Nephron (organoid): Measurements from ENCODE around the gene IP6K1.
A peak's percentile ranks its signal among the peaks of the same experiment; 100 is the strongest.

Experiments
- H3K27ac Mint-ChIP-seq, 3 experiments: 2 replicates each; pipeline ENCODE4 v1.8.0; 2020; ENCODE audit warnings: mixed read lengths in 3 of 3, mild to moderate bottlenecking in 2 of 3, moderate library complexity in 1 of 3
- H3K27me3 Mint-ChIP-seq: 2 replicates; pipeline ENCODE4 v1.8.0; 2021; ENCODE audit warnings: low read depth, mild to moderate bottlenecking, moderate library complexity, mixed read lengths
- H3K36me3 Mint-ChIP-seq: 2 replicates; pipeline ENCODE4 v1.8.0; 2020; ENCODE audit warnings: low read depth, mixed read lengths
- H3K4me1 Mint-ChIP-seq: 2 replicates; pipeline ENCODE4 v1.8.0; 2020; ENCODE audit warnings: mixed read lengths
- H3K4me3 Mint-ChIP-seq, 3 experiments: 2 replicates each; pipeline ENCODE4 v1.8.0; 2020; ENCODE audit warnings: mild to moderate bottlenecking in 3 of 3, mixed read lengths in 3 of 3, moderate library complexity in 2 of 3
- H3K9me3 Mint-ChIP-seq: 2 replicates; pipeline ENCODE4 v1.8.0; 2020; ENCODE audit warnings: mixed read lengths
- TF ChIP-seq, protein P1 (sequence below), 3 experiments: fragments of 200-600 bp; sonication (generic); IDR thresholded peaks; one replicate each; pipeline ENCODE4 v1.5.0; 2021; ENCODE audit warnings: antibody characterized with exemption in 3 of 3; ENCODE audit not compliant: unreplicated experiment in 3 of 3

The IP6K1 gene

DNA sequence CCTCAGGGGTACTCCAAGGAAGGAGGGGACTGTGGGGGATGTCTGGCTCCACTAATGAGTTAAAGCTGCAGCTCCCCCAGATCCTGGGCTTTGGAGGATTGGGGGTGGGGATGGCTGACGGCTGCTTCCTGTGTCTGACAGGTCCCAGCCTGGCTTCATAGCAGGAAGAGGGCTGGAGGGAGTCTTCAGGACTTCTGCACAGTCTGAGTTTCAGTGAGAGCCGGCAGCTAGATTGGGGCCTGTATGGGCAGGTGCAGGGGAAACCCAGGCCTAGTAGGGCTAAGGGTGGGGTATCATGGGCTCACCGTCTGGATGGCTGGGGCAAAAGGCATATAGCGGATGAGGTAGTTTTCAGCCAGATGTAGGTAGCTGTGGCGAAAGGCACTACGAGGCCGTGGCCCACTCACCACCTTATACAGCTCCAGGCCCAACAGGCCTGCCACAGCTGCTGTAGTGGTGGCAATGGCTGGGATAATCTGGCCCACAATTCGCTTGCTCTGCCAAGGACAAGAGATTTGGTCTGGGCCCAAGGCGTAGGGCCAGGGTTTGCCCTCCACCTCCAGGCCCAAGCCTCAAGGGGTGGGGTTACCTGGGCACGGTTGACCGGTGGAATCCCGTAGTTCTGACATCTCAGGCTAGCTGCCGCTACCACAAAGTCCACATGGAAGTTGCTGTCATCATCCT, 21.2 kb upstream of the IP6K1 start:
- peaks cover 2% of the 10 kb centered on the region for H3K27me3 Mint-ChIP-seq
- H3K4me3 Mint-ChIP-seq = peak overlapping the region; percentile 50 to 77 (median 69)
- TF ChIP-seq, protein P1, sequence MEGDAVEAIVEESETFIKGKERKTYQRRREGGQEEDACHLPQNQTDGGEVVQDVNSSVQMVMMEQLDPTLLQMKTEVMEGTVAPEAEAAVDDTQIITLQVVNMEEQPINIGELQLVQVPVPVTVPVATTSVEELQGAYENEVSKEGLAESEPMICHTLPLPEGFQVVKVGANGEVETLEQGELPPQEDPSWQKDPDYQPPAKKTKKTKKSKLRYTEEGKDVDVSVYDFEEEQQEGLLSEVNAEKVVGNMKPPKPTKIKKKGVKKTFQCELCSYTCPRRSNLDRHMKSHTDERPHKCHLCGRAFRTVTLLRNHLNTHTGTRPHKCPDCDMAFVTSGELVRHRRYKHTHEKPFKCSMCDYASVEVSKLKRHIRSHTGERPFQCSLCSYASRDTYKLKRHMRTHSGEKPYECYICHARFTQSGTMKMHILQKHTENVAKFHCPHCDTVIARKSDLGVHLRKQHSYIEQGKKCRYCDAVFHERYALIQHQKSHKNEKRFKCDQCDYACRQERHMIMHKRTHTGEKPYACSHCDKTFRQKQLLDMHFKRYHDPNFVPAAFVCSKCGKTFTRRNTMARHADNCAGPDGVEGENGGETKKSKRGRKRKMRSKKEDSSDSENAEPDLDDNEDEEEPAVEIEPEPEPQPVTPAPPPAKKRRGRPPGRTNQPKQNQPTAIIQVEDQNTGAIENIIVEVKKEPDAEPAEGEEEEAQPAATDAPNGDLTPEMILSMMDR (IDR thresholded peaks at IDR 0.05; ENCODE audit: unreplicated experiment in 3 of 3) = no peak
- H3K4me1 Mint-ChIP-seq = peaks cover 39% of the 10 kb centered on the region
- H3K9me3 Mint-ChIP-seq = no peaks in the 10 kb centered on the region
- H3K36me3 Mint-ChIP-seq = peaks cover 3% of the 10 kb centered on the region
- H3K27ac Mint-ChIP-seq = peak overlapping the region; percentile 100

DNA sequence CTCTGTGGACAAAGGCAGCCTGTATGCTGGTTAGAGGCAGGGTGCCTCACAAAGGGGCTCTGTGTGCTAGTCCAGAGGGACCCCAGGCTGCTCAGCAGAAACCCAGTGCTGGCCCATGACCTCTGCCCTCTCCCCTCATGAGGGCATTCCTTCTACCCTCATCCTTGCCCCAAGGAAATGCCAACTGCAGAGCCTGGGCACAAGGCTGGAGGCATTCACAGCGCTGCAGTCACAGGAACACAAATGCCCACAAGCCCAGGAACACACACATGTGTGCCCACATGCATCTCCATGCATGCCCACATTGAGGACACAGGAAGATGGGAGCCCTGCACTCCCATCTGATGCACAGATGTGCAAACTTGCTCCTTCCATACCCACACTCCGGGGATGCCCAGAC, 20.5 kb upstream of the IP6K1 start:
- Mint-ChIP-seq H3K36me3 (peaks cover 3% of the 10 kb centered on the region), H3K9me3 (no peaks in the 10 kb centered on the region), H3K27me3 (peaks cover 10% of the 10 kb centered on the region), H3K4me1 (peaks cover 43% of the 10 kb centered on the region), H3K27ac (peak overlapping the region; percentile 100), H3K4me3 (peak overlapping the region; percentile 50 to 77 (median 69))
- TF ChIP-seq, protein P1 (IDR thresholded peaks at IDR 0.05; ENCODE audit: unreplicated experiment in 3 of 3) = no peak

DNA sequence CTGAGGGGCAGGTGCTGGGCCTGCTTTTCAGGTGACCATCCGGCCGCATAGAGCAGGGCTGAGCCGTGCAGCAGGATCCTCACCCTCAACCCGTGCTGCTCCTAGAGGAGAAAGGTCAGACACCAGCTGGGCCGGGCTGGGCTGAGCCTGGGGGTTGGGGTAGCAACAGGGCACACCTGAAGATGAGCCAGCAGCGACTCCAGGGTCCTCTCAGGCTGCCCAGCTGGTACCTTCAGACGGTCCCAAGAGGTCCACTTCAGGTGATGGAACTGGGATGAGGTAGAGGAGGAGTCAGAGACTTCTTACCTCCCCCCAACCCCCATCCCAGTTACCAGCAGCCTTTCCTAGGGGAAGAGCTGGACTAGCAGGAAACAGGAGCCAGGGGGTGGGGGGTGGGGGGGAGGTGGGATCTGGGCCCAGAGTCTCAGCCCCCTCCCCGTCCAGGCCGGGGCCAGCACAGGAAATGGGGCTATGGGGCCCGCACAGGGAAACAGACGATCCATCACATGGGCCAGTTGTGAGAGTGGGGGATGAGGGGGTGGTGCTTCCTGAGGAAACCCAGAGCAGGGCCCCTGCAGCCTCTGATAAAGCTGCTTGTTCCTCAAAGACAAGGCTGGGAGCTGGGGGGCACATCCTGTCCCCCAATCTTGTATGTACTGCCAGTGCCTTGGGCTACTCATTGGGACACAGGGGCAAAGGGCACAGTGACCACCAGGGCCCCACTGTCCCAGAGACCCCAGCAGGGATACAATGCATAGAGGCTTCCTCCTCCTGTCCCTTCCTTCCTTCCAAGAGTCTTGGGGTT, 19.8 kb upstream of the IP6K1 start:
- Mint-ChIP-seq H3K9me3 (no peaks in the 10 kb centered on the region), H3K27ac (peak overlapping the region; percentile 100), H3K4me1 (peaks cover 43% of the 10 kb centered on the region), H3K36me3 (peaks cover 3% of the 10 kb centered on the region), H3K4me3 (peak overlapping the region; percentile 86 to 90 (median 88)), H3K27me3 (peaks cover 12% of the 10 kb centered on the region)
- TF ChIP-seq, protein P1 (IDR thresholded peaks at IDR 0.05; ENCODE audit: unreplicated experiment in 3 of 3) = no peak

DNA sequence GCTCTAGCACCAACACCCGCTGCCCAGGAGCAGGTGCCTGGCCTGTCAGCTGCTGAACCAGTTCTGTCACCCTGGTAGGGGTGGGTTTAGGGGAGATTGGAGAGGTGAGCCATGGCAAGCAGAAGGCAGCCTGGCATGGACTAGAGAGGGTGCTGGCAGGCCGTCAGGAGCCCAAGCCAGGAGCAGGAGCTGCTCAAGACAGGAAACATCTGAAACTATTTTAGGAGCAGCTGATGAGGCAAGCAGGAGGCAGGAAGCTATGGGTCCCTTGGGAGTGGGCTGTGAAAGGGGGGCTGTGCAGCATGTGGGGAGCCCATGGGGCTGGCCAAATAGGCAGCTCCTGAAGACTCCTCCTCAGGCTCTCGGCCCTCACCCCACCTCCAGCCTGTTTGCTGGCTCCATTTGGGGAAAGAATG, 19.0 kb upstream of the IP6K1 start:
- H3K4me1 Mint-ChIP-seq = peaks cover 43% of the 10 kb centered on the region
- H3K27me3 Mint-ChIP-seq = peaks cover 12% of the 10 kb centered on the region
- H3K36me3 Mint-ChIP-seq = peaks cover 3% of the 10 kb centered on the region
- H3K4me3 Mint-ChIP-seq = peak overlapping the region; percentile 86 to 90 (median 88)
- H3K27ac Mint-ChIP-seq = peak overlapping the region; percentile 100
- TF ChIP-seq, protein P1 (IDR thresholded peaks at IDR 0.05; ENCODE audit: unreplicated experiment in 3 of 3) = no peak
- no peaks in the 10 kb centered on the region for H3K9me3 Mint-ChIP-seq

DNA sequence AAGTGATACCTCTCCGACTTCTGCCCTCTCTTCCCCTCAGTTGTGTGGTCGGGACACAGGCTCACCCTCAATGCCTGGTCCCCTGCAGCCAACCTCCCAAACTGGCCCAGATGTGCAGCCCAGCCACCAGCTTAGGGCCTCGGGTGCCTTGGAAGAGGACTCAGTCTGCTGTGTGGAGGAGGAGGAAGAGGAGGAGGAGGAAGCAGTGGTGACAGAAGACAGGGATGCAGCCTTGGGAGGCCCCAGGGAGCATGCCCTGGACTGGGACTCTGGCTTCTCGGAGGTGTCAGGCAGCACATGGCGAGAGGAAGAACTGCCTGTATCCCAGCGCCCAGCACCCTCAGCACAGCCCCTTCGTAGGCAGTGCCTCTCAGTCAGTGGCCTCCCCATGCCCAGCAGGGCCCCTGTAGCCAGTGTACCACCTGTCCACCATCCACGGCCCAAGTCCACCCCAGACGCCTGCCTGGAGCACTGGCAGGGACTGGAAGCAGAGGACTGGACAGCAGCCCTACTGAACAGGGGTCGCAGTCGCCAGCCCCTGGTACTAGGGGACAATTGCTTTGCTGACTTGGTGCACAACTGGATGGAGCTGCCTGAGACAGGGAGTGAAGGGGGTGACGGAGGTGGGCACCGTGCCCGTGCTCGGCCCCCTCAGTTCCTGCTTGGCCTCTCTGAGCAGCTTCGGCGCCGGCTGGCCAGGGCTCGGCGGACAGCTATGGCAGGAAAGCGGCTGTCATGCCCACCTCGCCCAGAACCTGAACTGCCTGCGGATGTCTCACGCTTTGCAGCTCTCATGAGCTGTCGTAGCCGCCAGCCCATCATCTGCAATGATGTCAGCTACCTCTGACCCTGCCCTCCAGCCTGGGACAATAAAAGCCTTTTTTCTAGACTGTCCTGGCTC, 18.0 kb upstream of the IP6K1 start:
- TF ChIP-seq, protein P1 (IDR thresholded peaks at IDR 0.05; ENCODE audit: unreplicated experiment in 3 of 3) = no peak
- peaks cover 43% of the 10 kb centered on the region for H3K4me1 Mint-ChIP-seq
- H3K36me3 Mint-ChIP-seq = peaks cover 3% of the 10 kb centered on the region
- H3K27me3 Mint-ChIP-seq = peaks cover 12% of the 10 kb centered on the region
- H3K4me3 Mint-ChIP-seq = peak overlapping the region; percentile 86 to 90 (median 88)
- peak overlapping the region; percentile 100 for H3K27ac Mint-ChIP-seq
- no peaks in the 10 kb centered on the region for H3K9me3 Mint-ChIP-seq
